COR-L47 (cell line): ENCODE results near the gene LRRK1.
"Not testable (repeated sequence)": the region's sequence is repeated elsewhere in the genome, so short reads cannot be mapped to it uniquely, and the experiment has no call there.

Experiments used
- DNase-seq: peaks from one replicate; lab custom pipeline; 2025; lab: John Stamatoyannopoulos, UW

Gene LRRK1

DNA sequence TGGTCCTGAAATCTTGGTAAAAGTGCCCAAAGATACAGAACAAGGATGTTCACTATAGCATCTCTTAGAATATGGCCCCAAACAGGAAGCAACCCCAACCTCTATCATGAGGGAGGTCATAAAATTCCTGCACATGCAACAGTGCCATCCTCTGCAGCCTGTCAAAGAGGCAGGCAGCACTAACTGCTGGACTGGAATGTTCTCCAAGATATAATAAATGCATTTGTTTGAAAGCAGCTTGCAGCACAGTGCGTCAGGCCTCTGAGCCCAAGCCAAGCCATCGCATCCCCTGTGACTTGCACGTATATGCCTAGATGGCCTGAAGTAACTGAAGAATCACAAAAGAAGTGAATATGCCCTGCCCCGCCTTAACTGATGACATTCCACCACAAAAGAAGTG lies 153.1 kb downstream of the LRRK1 start:
- not testable (repeated sequence) for DNase-seq

DNA sequence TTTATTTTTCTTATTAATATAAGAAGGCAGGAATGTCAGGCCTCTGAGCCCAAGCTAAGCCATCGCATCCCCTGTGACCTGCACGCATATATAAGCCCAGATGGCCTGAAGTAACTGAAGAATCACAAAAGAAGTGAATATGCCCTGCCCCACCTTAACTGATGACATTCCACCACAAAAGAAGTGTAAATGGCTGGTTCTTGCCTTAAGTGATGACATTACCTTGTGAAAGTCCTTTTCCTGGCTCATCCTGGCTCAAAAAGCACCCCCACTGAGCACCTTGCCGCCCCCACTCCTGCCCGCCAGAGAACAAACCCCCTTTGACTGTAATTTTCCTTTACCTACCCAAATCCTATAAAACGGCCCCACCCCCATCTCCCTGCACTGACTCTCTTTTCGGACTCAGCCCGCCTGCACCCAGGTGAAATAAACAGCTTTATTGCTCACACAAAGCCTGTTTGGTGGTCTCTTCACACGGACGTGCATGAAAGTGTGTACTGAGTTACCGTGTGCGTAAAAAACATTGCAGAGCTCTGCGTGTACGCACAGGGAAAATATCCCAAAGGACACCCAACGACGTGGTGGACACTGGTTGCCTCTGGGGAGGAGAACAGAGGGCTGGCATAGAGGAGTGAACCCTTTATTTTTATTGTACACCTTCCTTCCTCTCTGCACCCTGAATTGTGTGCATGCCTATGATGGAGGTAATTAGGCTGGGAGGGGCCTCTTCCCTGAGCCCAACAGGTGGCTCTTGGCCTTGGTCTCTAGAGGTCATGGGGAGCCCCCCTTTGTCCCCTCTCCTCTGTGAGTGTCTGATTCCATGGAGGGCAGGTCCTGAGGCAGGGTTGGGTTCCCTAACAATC lies 158.9 kb downstream of the LRRK1 start:
- not testable (repeated sequence) for DNase-seq

DNA sequence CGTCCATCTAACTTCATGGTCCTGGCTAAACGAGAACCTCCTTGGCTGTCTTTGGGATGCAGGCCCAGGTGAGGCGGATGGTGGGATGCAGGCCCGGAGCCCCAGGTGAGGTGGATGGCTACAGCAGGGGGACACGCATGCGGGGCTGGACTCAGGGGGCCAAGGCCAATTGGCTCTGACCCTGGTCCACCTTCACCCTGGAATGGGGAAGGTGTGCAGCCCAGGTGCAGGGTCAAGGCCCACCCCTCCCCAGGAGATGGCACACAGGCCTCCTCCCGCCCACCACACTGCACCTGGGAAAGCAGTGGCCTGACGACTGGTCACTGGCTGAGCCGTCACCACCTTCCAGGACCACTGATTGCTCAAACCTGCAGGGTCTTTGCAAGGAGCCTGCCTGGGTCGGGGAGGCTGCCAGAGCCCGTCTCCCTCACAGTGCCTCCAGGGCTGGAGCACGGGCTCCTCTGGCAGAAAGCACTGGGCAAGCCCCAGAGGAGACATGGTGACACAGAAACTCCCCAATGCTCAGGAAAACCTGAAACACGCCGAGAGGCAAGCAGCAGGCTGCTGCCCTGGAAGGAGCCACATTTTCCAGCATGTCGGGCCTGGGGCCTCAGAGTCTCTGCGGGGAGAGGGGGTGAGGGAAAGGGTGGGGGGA lies 159.6 kb downstream of the LRRK1 start:
- no peak for DNase-seq

DNA sequence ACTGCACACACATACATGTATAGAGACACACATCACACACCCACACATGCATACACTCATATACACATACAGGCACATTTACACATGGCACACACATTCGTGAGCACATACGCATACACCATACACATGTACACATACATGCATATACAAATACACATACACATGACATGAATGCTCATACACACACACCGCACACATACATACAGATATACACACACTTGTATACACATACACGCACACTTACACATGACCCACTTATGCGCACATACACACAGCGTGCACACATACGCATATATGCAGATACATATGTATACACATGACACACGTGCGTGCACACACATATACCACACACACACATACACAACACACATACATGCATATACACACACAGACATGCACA lies 162.7 kb downstream of the LRRK1 start:
- no peak for DNase-seq

DNA sequence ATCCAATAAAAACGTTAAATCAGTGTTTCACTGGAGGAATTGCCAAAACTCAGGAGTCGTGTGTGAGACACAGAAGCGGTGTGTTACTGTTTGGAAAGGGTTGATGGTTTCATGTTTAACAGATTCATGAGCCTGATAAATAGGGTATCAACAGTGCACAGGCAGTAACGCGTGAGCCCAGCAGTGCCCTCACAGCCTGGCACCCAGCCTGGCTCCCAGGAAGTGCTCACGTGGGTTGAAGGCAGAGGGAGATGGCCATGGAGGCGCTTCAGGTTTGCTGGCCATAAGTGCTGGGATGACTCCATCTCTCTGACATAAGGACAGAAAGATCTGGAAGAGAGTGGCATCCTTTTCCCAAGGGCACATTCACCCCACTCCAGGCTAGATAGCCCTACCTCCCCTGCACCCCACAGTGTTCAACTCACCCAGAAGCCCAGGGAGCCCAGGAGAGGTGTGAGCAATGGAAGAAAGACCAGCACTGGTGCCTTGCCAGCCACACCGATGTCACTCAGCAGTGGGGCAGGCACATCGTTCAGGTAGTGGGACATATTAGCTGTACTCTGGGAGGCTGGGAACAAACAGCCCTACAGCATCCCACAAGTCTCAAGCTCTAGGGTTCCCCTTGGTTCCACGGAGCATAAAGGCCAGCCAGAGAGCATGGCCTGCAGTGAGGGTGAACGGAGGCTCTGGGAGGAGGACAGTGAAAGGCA lies 164.3 kb downstream of the LRRK1 start:
- DNase-seq = no peak

DNA sequence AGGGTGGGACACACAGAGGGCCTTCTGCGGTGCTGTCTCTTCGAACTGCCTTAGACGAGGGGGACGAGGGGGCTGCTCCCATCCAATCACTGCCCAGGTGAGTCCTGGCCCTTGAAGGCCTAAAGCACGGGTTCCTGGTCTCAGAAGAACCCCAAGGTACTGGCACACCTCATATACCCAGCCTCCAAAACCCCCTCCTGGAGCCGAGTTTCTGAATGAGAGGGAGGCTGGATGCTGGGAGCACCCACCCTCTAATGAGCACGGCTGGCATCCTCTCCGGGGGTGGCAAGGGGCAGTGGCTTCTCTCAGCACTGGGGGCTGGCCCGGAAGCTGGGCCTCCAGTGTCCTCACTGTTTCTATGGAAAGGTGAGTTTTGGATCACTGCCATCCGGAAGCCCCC lies 165.6 kb downstream of the LRRK1 start:
- DNase-seq = no peak

DNA sequence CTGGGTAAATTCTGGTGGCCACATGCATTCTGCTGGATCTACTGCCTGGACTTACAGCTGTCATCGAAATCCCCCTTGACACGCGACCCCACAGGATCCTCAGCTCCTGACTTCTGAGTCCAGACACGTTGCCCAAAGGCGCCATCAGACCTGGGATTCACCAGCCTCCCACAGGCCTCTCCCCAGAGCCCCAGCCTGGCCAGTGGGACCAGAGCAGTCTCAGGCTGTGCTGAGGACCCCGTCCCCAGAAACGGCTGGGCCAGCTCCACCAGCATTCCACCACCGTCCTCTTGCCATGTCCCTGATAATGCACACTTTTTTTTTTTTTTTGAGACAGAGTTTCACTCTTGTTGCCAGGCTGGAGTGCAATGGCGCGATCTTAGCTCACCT lies 166.1 kb downstream of the LRRK1 start:
- DNase-seq = no peak

DNA sequence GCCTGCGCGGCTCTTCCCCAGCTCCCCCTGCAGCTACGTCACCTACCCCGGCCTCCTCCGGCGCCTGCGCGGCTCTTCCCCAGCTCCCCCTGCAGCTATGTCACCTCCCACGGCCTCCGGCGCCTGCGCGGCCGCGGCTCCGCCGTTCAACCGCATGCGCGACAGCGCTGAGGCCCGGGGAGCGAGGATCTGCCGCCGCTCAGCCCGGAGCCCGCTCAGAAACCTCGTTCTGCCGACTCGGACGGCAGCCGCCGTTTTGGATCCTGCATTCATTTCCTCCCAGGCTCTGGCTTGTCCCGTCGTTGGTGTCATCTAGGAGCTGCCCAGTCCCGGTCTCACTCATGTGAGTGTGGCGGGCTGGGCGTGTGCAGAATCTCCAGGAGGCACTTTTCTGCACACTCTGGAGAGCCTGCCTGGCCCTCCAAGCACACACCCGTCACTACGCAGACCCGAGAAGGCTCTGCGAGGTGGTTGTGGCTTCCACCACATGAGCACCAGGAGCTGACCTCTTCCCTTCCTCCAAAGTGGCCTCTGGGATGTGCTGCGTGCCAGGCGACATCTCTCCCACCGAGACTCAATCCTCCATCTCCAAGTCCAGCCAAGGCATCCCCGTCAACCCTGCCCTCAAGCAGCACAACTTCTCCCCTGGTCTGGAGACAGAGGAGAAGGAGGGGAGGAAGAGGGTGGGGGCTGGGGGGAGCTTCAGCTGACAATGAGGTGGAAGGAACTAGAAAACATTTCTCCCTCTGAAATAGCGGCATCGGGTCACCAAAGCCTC lies 167.4 kb downstream of the LRRK1 start:
- DNase-seq = no peak

DNA sequence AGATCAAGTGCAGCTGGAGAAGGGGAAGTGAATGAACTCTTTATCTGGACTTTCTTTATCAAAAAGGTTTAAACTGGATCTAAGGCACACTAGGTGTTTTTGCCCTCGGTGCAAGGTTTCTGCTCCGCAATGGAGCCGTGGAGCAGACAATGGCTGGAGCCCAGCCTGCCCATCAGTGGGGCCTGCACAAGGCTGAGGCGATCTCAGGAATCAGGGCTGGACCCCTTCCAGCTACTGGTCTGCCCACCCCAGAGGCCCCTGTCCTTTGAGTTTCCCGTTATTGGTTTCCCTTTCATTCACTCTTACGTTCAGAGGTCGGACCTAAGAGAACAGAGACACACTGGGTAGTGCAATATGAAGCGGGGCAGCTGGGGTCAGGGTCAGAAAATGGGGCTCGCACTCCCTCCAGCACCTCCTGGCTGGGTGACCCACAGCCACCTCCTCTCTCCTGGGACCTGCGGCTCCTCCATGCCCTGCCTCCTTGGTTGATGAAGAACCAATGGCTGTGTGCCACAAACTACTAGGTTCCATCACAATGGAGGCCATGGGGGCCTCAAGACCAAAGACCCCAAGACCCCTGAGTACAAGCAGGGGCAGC lies 168.1 kb downstream of the LRRK1 start:
- DNase-seq = no peak

DNA sequence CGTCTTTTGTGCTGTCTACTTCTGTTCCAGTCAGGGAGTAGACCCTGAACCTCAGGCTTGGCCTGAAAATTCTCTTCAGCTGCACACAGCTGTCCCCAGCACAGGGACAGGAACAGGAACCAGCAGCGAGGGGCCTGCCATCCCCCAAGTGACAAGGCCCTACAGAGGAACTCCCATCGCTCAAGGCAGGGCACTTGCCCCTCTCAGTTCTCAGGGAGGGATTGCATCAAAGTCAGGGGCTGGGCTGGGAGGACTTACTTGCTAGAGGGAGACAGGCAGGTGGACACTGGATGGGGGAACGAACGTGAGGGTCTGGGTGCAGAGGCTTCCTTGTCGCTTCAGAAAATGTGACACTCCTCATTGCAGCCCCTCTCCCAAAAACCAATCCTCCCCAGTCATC lies 169.1 kb downstream of the LRRK1 start:
- DNase-seq = no peak

DNA sequence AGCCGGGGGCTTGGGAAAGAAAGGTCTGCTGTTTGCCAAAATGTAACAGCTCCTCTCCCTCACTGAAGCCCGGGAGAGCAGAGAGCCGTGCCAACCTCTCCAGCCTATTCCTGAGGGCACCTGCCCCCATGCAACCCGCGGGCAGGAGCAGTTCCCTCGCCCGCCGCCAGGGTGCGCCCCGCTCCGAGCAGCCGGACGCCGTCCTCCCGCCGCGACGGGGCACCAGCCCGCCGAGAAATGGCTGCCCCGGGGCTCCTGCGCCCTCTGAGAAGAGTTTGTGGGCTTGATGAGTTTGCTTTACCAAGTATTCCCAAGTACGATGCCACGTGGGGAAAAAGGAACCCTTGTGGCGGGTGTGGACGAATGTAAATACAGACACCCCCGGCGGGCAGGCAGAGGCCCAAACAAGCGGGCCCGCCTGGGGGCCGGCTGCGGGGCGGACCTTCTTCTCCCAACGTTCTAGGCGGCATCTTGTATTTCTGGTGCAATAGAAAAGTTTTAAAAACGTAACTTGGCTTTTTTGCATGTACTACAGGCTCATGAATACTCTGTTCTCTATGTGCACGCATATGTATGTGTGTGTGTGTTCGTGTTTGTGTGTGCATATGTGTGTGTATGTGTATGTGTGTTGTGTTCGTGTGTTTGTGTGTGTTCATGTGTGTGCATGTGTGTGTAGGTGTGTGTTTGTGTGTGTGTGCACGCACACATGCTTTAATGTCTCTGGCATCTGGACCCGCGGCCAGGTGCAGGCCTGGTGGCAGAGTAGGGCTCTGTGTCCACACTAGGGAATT lies 169.8 kb downstream of the LRRK1 start:
- DNase-seq = peak; percentile 31

DNA sequence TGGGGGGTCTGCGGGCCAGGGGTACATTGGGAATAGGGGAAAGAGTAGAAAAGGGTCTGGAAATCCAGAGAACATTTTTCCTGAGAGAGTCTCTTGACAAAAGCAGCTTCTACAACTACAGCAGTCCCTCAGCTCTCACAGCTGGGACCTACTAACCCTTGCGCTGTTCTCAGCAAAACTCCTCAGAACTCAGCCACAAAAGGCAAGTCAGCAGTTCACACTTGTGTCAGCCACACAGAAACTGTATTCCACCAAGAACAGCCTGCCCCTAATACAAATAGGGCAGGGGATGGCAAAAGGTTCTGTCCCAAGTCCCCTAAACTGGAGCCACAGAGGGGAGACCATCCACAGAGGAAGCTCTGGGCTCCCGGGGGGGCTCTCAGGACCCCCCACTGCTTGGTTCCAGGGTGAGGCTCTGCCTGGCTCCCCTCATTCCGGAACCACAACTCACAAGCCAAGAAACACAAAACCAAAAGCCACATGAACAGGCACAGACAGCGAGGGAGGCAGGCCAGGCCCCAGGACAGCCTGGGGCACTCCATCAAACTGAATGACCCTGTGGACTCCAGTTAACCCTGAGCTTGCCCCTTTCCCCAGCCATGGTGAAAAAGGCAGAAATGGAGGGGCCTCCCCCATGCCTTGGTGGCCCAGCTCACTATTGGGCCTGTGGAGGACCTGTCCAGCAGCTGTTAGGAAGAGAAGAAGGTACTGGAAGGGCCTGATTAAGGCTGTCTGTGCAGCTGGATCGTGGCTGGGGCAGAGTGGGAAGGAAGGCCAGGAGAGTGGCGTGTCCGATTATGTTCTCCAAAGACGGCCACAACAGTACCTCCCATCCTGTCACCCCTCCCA lies 170.6 kb downstream of the LRRK1 start:
- DNase-seq = no peak

DNA sequence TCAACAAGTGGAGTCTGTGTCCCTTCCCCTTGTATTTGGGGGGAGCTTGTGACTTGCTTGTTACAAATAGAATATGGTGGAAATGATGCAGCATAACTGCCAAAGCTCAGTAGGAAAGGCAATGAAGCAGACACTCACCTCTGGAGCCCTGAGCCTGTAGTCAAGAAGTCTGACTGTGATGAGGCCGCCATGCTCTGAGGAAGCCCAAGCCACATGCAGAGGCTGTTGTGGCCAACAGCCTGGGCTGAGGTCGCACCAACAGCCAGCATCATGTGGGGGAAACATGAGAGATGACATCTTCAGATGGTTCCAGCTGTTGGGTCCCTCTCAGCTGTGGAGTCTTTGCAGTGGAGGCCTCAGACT lies 171.3 kb downstream of the LRRK1 start:
- DNase-seq = no peak

DNA sequence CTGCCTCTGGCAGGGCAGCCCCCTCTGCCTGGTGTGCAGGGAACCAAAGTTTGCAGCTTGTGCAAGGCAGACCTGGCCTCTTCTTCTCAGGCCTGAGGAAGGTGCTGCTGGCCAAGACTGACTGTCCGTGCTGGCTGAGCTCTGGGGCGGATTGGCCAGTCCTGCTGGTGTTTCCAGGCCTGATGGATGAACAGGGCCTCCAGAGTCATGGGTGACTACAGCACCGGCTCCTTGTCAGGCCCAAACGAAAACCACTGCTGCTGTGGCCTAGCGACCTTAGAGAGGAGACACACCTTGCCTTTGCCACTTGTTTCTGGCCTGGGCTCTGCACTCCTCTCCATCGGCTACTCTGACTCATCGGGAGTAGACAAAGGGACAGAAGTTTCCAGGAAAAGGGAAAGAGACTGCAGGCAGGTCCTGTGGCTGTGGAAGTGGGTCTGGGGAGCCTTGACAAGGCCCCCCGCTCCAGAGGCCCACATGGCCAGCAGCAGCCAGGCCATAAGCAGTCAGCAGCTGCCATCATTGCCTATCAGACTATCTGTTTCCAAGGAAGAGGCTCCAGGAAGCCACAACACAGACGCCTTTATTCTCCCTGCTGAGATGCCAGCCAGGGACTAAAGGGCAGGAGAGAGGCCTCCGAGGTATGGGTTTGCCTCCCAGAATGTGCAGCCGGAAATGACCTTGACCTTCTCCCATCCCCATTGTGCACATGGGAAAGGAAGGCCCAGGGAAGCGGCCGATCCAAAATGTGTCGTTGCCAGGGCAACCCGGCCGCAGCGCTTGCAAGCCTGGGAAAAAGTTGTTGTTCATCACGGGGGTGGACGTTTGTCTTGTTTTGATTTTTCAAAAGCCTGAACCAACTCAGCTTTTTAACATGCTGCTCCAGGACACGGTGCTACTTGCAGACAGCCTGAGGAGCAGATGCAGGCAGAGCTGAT lies 172.2 kb downstream of the LRRK1 start:
- DNase-seq = no peak

DNA sequence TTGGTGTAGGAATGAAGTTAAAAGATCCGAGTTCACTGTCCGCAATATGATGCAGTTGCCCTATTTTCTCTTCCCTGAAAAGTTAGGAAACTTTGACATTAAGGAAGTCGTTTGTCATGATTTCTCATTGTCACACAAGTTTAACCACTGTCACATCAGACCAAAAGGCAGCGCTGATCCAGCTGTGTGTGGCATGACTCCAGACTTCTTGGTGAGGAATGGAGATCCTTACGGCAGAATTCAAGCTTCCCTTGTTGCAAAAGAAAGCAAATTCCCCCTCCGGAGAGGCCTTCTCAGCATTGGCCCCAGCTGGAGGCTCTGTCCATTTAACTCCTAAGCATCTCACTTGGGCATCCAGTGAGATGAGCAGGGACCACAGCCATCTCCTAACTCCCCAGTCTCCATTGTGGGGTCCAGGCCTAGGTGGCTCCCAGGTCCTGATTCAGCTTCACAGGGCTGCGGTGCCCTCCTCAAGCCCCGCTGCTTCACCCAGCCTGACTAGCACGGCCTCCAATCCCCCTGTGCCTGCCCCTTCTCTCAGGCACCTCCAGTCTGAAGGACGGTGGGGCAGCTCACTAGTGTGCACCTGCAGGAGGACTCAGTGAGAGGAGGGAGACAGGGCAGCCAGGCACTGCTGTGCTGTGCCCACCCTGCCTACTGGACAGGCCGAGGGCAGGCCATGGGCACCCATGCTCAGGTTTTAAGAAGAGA lies 173.2 kb downstream of the LRRK1 start:
- no peak for DNase-seq

DNA sequence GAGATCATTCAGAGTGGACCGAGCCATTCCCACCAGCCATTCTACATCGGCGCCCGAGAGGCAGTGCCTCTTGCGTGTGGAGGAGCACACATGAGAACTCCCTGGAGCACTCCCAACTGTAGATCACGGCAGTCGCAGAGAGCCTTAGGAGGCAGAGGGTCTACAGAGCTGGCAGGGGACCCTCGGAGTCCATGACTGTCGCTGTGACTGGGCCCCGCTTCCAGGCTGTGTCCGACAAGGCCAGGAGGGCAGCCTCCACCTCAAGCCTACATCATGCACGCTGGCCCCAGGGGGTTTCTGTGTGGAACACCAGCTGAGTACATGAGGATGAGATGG lies 173.7 kb downstream of the LRRK1 start:
- no peak for DNase-seq

DNA sequence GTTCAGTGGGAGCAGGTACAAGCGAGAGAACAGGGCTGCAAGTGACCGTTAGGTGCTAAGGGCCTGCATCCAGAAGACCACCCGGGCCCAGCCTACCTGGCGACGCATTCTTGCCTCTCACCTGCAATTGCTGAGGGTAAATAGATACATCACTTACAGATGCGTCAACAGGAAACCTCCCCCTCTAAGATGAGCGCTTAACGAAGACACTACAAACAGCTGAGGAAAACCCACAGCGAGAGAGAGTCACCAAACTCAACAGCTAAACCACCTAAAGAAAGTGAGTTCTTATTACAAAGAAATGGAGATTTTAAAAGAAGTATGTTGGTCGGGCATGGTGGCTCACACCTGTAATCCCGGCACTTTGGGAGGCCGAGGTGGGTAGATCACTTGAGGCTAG lies 174.8 kb downstream of the LRRK1 start:
- DNase-seq = no peak

DNA sequence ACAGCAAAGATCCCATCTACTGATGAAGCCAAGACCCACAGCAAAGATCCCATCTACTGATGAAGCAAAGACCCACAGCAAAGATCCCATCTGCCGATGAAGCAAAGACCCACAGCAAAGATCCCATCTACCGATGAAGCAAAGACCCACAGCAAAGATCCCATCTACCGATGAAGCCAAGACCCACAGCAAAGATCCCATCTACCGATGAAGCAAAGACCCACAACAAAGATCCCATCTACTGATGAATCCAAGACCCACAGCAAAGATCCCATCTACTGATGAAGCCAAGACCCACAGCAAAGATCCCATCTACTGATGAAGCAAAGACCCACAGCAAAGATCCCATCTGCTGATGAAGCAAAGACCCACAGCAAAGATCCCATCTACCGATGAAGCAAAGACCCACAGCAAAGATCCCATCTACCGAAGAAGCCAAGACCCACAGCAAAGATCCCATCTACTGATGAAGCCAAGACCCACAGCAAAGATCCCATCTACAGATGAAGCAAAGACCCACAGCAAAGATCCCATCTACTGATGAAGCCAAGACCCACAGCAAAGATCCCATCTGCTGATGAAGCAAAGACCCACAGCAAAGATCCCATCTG lies 176.7 kb downstream of the LRRK1 start:
- DNase-seq = not testable (repeated sequence)
